Astrocyte of the hippocampus (primary cell): ENCODE results near the gene FCER2.
"Not testable (repeated sequence)": the region's sequence is repeated elsewhere in the genome, so short reads cannot be mapped to it uniquely, and the experiment has no call there.

Experiments used
- DNase-seq: peaks from one replicate; pipeline ENCODE4 v3.0.0; 2011; ENCODE audit warnings: low read depth, low spot score

The FCER2 gene

DNA sequence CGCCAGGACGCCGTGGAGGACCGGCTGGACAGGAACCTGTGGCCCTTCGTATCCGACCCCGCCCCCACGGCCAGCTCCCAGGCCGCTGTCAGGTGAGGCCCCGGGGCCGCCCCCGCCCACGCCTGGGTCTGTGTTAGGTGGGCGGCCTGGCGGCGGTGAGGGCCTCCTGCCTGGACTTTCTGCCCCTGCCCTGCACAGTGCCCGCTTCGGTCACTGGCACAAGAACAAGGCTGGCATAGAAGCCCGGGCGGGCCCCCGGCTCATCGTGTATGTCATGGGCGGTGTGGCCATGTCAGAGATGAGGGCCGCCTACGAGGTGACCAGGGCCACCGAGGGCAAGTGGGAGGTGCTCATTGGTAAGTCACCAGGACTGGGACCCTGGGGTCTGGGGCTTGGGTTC is 54.8 kb downstream of the FCER2 start:
- no peak for DNase-seq

DNA sequence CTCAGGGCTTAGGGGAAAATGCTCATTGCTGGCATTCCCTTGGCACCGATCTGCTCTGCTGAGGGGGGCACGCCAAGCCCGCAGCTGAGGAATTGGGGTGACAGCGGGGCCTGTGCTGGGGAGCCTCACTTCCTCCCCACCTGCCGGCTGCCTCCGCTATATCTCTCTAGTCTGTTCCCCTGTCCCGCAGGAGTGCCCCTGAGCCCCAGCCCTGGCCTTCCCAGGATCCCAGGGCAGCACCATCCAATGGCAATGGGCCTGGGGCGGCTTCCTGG is 55.6 kb downstream of the FCER2 start:
- DNase-seq: no peak

DNA sequence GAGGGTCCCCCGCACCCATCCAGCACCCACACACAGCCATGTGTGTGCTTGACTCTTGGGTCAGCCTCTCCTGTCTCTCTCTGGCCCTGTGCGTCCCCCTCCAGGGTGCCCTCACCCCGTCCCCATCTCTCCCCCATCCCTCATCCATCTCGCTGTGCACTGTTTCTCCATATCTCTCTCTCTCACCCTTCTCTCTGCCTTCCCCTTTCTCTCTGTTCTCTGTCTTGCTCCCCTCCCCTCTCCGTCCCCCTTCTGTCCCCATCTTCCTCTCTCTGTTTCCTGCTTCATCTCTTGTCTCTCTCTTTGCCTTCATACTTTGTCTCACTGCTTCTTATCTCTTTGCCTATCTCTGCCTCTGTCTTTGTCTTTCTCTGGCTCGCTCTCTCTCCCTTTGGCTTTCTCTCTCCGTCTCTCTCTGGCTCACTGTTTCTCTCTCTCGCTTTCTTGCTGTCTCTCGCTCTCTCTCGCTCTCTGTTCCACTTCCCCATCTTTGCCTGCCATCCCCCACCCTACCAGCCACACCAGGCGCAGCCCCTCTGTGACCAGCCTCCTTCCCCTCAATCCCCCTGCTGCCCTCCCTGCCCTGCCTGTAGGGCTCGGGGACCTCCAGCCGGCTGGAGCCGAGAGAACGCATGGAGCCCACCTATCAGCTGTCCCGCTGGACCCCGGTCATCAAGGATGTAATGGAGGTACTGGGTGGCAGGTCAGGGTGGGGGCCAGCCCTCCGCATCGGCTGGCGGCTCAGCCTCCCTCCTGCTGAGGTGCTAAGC is 56.1 kb downstream of the FCER2 start:
- DNase-seq: no peak

DNA sequence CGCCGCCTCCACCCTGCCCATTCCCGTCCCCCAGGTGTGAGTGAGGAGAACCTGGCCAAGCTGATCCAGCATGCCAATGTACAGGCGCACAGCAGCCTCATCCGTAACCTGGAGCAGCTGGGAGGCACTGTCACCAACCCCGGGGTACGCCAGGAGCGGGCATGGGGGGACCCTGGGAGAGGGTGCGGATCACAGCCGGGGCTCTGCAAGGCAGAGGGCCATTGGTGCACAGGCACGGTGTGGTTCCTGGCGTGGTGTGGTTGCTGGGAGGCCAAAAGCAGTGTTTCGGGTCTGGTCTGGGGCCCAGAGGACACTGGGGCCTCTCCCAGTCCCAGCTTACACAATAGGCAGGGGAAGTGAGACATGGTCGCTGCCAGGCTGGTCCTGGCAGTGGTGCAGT is 56.8 kb downstream of the FCER2 start:
- DNase-seq: no peak

DNA sequence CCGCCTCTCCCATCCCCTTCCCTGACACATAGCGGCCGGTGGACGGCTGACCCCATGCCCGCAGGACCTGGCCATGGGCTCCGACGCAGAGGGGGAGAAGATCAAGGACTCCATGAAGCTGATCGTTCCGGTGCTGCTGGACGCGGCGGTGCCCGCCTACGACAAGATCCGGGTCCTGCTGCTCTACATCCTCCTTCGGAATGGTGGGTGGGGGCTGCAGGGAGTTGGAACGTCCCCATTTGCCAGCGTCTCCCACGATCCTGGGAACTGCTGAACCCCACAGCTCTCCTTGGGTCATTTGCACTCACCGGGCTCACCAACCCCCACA is 57.4 kb downstream of the FCER2 start:
- no peak for DNase-seq

DNA sequence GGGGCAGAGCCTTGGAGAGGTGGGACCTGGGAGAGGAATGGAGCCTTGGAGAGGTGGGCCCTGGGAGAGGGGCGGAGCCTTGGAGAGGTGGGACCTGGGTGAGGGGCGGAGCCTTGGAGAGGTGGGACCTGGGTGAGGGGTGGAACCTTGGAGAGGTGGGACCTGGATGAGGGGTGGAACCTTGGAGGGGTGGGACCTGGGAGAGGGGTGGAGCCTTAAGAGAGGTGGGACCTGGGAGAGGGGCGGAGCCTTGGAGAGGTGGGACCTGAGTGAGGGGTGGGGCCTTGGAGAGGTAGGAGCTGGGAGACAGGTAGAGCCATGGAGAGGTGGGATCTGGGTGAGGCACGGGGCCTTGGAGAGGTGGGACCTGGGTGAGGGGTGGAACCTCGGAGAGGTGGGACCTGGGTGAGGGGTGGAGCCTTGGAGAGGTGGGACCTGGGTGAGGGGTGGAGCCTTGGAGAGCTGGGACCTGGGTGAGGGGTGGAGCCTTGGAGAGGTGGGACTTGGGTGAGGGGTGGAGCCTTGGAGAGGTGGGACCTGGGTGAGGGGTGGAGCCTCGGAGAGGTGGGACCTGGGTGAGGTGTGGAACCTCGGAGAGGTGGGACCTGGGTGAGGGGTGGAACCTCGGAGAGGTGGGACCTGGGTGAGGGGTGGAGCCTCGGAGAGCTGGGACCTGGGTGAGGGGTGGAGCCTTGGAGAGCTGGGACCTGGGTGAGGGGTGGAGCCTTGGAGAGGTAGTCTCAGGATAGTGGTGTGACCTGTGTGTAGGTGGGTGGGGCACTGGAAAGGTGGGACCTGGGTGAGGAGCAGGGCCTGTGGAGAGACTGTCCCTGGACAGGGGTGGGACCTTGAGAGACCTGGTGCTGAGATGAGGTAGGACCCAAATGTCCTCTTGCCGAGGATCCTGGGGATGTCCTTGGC is 58.0 kb downstream of the FCER2 start:
- not testable (repeated sequence) for DNase-seq

DNA sequence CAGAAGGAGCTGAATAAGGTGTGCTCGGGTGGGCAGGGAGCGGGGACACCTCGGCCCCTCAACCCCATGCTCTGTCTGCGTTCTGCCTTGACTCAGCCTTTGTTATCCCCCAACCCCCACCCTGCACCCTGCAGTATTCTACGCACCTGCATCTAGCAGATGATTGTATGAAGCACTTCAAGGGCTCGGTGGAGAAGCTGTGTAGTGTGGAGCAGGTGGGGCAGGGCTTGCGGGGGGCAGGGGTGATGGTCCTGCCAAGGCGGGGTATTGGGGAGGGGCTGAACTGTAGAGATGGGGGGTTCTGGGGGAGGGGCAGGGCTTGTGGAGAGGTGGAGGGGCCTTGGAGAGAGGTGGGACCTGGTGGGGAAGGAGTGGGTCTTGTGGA is 58.9 kb downstream of the FCER2 start:
- DNase-seq: no peak

DNA sequence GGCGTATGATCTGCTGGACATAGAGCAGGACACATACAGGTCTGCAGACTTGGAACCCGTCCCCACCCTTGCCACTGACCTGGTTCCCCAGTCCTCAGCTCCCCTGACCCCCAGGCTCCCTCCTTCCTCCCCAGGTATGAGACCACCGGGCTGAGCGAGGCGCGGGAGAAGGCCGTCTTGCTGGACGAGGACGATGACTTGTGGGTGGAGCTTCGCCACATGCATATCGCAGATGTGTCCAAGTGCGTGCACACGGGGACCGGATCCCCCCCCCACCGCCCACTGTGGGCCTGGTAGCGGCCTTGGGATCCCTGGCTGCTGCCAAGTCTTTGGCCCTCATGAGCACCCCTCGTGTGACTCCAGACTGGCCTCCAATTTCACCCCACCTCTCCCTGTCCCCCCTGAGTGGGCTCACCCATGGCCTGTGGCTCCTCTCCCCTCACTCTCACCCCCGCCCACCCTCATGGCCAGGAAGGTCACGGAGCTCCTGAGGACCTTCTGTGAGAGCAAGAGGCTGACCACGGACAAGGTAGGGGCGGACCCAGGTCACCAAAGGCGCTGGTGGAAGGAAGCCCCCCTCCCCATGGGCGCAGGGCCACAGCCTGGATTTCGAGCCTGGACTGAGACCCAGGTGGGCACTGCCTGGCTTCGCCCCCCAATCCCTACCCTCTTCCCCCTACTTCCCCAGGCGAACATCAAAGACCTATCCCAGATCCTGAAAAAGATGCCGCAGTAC is 59.5 kb downstream of the FCER2 start:
- DNase-seq: no peak

DNA sequence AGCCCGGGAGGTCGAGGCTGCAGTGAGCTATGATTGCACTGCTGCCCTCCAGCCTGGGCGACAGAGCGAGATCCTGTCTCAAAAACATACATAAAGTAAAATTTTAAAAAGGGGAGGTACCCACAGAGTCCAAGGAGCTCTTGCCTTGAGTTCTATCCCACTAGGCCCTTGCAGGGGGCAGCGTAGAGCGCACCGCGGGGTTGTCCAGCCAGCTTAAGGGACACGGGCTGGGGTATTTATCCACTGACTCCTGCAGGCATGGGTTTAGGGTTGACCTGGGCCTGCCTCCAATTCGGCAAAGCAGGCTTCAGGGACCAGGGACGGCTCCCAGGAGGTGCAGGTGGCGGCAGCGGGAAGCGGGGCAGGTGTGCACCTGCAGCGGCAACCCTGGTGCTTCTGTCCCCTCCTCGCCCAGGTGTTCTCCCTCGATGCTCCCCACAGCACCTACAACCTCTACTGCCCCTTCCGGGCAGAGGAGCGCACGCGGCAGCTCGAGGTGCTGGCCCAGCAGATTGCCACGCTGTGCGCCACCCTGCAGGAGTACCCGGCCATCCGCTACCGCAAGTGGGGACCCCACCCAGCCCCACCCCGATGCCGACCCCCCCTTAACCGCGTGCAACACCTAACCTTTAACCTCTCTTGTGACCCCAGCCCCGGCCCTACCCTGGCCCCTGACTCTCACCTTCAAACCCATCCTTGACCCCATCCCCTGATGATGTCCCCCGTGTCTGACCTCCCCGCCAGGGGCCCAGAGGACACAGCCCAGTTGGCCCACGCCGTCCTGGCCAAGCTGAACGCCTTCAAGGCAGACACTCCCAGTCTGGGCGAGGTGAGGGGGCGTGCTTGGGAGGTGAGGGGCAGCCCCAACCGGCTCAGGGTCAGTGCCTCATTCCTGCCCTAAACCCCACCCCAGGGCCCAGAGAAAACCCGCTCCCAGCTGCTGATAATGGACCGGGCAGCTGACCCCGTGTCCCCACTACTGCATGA is 60.3 kb downstream of the FCER2 start:
- no peak for DNase-seq

DNA sequence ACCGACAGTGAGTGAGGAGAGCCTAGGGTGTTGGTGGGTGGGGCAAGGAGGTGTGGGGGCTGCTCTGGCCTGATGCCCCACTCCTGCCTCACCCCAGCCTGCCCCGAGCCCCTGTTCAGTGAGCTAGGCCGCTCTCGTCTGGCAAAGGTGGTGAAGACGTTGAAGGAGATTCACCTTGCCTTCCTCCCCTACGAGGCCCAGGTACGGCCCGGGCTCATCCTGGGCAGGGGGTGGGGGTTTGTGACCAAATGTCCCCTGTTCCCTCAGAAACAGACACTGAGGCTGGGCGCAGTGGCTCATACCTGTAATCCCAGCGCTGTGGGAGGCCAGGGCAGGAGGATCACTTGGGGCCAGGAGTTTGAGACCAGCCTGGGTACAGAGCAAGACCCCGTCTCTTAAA is 61.1 kb downstream of the FCER2 start:
- DNase-seq: no peak

DNA sequence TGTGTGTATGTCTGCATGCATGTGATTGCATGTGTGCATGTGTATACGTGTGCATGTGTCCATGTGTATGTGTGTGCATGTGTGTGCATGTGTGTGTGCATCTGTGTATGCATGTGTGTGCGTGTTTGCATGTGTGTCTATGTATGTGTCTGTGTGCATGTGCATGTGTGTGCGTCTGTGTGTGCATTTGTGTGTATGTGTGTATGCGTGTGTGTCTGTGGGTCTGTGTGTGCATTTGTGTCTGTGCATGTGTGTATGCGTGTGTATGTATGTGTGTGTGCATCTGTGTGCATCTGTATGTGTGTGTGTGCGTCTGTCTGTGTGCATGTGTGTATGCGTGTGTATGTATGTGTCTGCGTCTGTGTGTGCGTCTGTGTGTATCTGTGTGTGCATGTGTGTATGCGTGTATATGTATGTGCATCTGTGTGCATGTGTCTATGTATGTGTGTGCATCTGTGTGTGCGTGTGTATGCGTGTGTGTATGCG is 62.0 kb downstream of the FCER2 start:
- no peak for DNase-seq

DNA sequence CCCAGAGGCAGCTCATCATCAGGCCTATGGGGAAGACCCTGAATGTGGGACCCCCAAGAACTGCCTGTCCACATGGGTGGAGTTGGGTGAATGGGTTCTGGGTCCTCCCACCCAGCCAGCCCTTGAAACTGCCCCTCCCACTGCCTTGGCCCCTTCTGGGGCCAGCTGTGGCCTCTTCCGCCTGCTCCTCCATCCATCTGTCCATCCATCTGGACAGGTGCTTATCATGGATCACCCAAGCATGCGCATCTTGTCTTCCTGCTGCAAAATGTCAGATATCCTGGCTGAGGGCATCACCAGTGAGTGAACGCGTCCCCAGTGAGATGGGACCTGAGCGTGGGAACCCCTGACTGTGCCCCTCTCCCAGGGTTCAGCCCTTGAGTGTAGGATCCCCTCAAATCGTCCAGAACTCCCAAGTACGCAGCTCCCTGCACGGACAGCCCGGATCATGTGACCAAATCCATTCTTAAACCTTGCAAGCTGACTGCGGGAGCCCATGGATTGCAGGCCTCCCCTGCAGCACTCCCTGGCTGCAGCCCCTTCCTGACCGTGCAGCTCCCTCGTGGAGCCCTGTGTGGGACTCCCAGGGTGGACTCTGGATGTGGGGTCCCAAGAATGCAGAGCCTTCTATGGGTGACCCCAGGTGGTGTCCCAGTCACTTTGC is 63.0 kb downstream of the FCER2 start:
- DNase-seq: no peak
